HepG2 (cell line): ENCODE data around the gene KLRD1. TPM values are rescaled to one million over a fixed set of nuclear protein-coding genes. Genes with fewer than 3 reads are reported as not detected.
A peak's percentile ranks its signal among the peaks of the same experiment; 100 is the strongest.

Source experiments
- ATAC-seq: fragments of 200-7000 bp; cut with Tn5 transposase; 3 replicates; pipeline ENCODE4 v1.9.1; 2020; ENCODE audit warnings: mild to moderate bottlenecking, moderate library complexity
- Bru-seq: library from RNA; stranded (reverse); fragments of 400-500 nt; gene quantifications from one replicate; lab custom pipeline; 2021; lab: Mats Ljungman, UMichigan
- BruChase-seq, 2 experiments: library from RNA; stranded (reverse); fragments of 400-500 nt; gene quantifications; one replicate each; lab custom pipeline; 2021; lab: Mats Ljungman, UMichigan
- BruUV-seq: library from RNA; stranded (reverse); fragments of 400-500 nt; replicated peaks from 2 replicates; lab custom pipeline; 2021; lab: Mats Ljungman, UMichigan
- CTCF ChIA-PET: fragments of 300-600 bp; formaldehyde crosslinking; extraction: SDS; loops from one replicate; lab custom pipeline; 2021; ENCODE audit warnings: low total read pairs, inconsistent platforms, low intra/inter-chr PET ratio; lab: Yijun Ruan, JAX
- POLR2A ChIA-PET: fragments of 350-600 bp; sonication (Branson Sonifier 250); formaldehyde crosslinking; loops from one replicate; lab custom pipeline; 2020; ENCODE audit warnings: antibody characterized with exemption, inconsistent platforms; lab: Yijun Ruan, JAX
- DNase-seq: peaks from one replicate; pipeline ENCODE4 v3.0.0-alpha.2; 2015; ENCODE audit warnings: low spot score
- FAIRE-seq: peaks from 3 replicates; lab custom pipeline; 2011; peaks lifted over from hg19 to GRCh38; lab: Jason Lieb, UNC
- H2AFZ ChIP-seq: one replicate; pipeline ENCODE4 v1.6.1; 2011; ENCODE audit warnings: low read length, inconsistent platforms
- H3K27ac ChIP-seq: fragments of 300-600 bp; 3 replicates; pipeline ENCODE4 v1.8.0; 2011; ENCODE audit warnings: mixed run types, mild to moderate bottlenecking, mixed read lengths, low read length, inconsistent platforms; ENCODE audit not compliant: insufficient read depth; ENCODE audit errors: extremely low read length
- H3K27me3 ChIP-seq, 2 experiments: fragments of 200-600 bp in 1 of 2; 2 replicates in 1 of 2; 3 replicates in 1 of 2; pipeline versions ENCODE4 v1.6.0 to v1.8.0; 2011; ENCODE audit warnings: low read length in 2 of 2, mild to moderate bottlenecking in 2 of 2, moderate library complexity in 2 of 2, inconsistent platforms in 1 of 2; ENCODE audit not compliant: insufficient read depth in 2 of 2, control insufficient read depth in 1 of 2
- H3K36me3 ChIP-seq, 2 experiments: fragments of 200-600 bp in 1 of 2; replicated peaks in 1 of 2; 2 replicates in 1 of 2; 3 replicates in 1 of 2; pipeline versions ENCODE4 v1.5.1 to v1.8.0; 2011; ENCODE audit warnings: low read length in 2 of 2, inconsistent platforms in 1 of 2; ENCODE audit not compliant: insufficient read depth in 2 of 2, control insufficient read depth in 1 of 2
- H3K4me1 ChIP-seq: 2 replicates; pipeline ENCODE4 v1.5.1; 2012; ENCODE audit warnings: low read length, inconsistent platforms; ENCODE audit not compliant: insufficient read depth
- H3K4me2 ChIP-seq: 2 replicates; pipeline ENCODE4 v1.6.0; 2011; ENCODE audit warnings: low read depth, low read length, inconsistent platforms
- H3K4me3 ChIP-seq, 3 experiments: fragments of 200-600 bp in 1 of 3; sonication (generic), shearing (Covaris generic) in 1 of 3; replicated peaks in 1 of 3; 2 replicates each; pipeline ENCODE4 v1.5.1; 2011 to 2016; ENCODE audit warnings: low read length in 3 of 3, inconsistent platforms in 2 of 3, low read depth in 2 of 3, mild to moderate bottlenecking in 2 of 3, control low read depth in 1 of 3, mixed read lengths in 1 of 3; ENCODE audit not compliant: insufficient read depth in 1 of 3
- H3K79me2 ChIP-seq: one replicate; pipeline ENCODE4 v1.6.1; 2011; ENCODE audit warnings: low read length, inconsistent platforms; ENCODE audit not compliant: insufficient read depth
- H3K9ac ChIP-seq: 2 replicates; pipeline ENCODE4 v1.6.0; 2011; ENCODE audit warnings: mild to moderate bottlenecking, low read depth, low read length, inconsistent platforms; ENCODE audit not compliant: insufficient read depth
- H3K9me3 ChIP-seq: 2 replicates; pipeline ENCODE4 v1.5.1; 2012; ENCODE audit warnings: mild to moderate bottlenecking, low read length
- H4K20me1 ChIP-seq: 2 replicates; pipeline ENCODE4 v1.6.0; 2011; ENCODE audit warnings: inconsistent platforms, mild to moderate bottlenecking, low read length, moderate library complexity; ENCODE audit not compliant: insufficient read depth
- AGO1 ChIP-seq: fragments of 200-400 bp; formaldehyde crosslinking; IDR thresholded peaks from 2 replicates; pipeline ENCODE4 v1.6.1; 2017; ENCODE audit warnings: mild to moderate bottlenecking, low read depth, low read length, moderate library complexity; ENCODE audit not compliant: poor library complexity, severe bottlenecking
- ATF6 ChIP-seq: sonication (generic); formaldehyde crosslinking; conservative IDR thresholded peaks from 2 replicates; pipeline ENCODE4 v1.4.0; 2020; ENCODE audit warnings: missing genetic modification reagents
- PHF21A ChIP-seq: sonication (generic); formaldehyde crosslinking; IDR thresholded peaks from 2 replicates; pipeline ENCODE4 v1.5.0; 2020; ENCODE audit warnings: mild to moderate bottlenecking, missing genetic modification reagents
- SRSF4 ChIP-seq: fragments of 200-400 bp; formaldehyde crosslinking; IDR thresholded peaks from one replicate; pipeline ENCODE4 v1.6.1; 2018; ENCODE audit warnings: mild to moderate bottlenecking, low read depth, low read length, moderate library complexity; ENCODE audit not compliant: poor library complexity, severe bottlenecking
- U2AF1 ChIP-seq: fragments of 200-400 bp; formaldehyde crosslinking; optimal IDR thresholded peaks from 2 replicates; pipeline ENCODE3; 2017; ENCODE audit warnings: mild to moderate bottlenecking, low read depth, low read length
- ZNF737 ChIP-seq: sonication (generic); formaldehyde crosslinking; IDR thresholded peaks from 2 replicates; pipeline ENCODE4 v1.5.0; 2020; ENCODE audit warnings: missing genetic modification reagents, mild to moderate bottlenecking, borderline replicate concordance
- ZNF784 ChIP-seq: sonication (generic); formaldehyde crosslinking; IDR thresholded peaks from 2 replicates; pipeline ENCODE4 v1.5.1; 2020; ENCODE audit warnings: missing genetic modification reagents, mild to moderate bottlenecking, borderline replicate concordance
- ZNF790 ChIP-seq: sonication (generic); formaldehyde crosslinking; IDR thresholded peaks from 2 replicates; pipeline ENCODE4 v1.8.0; 2022; ENCODE audit warnings: missing genetic modification reagents, mild to moderate bottlenecking, borderline replicate concordance
- WGBS: methylation state at CpG from one replicate; pipeline ENCODE4 v1.1.6; 2017; ENCODE audit warnings: low lambda C conversion rate; 5-methylcytosine and 5-hydroxymethylcytosine counted together
- in situ Hi-C: cut with HindIII; loops from 2 replicates; pipeline ENCODE4 v1.10.0; 2017; ENCODE audit warnings: low pct_unique_long_range_greater_than_20kb; ENCODE audit not compliant: extremely low pct_ligation_motif_present
- intact Hi-C: fragments of 100-400 bp; cut with micrococcal nuclease; formaldehyde crosslinking; loops from one replicate; pipeline ENCODE4 v1.10.0; 2022; ENCODE audit not compliant: unreplicated experiment
- long read RNA-seq, 2 experiments: library from RNA in 1 of 2; library from polyadenylated mRNA in 1 of 2; stranded (forward) in 1 of 2; unstranded in 1 of 2; transcript quantifications; one replicate each; pipeline ENCODE4 v2.0.0, GENCODE V29; 2019 to 2022
- polyA minus RNA-seq, 3 experiments: library from RNA; depleted of rRNA, polyadenylated mRNA; stranded (reverse); fragments of >200 nt; gene quantifications; 2 replicates each; pipeline ENCODE4 v1.2.3, GENCODE V29; 2011; ENCODE audit warnings: low replicate concordance in 1 of 3
- polyA plus RNA-seq, 8 experiments: library from polyadenylated mRNA; depleted of rRNA in 3 of 8; stranded (reverse) in 7 of 8; unstranded in 1 of 8; fragments of >200 nt; fragmentation: Illumina TruSeq in 4 of 8; extraction: Trizol in 4 of 8; gene quantifications; 2 replicates each; pipeline versions ENCODE4 v1.2.1 to v1.2.3, GENCODE V29; 2011 to 2016; ENCODE audit warnings: low read depth in 4 of 8, missing spikeins in 1 of 8, mixed read lengths in 1 of 8; ENCODE audit not compliant: insufficient read depth in 1 of 8
- total RNA-seq, 5 experiments: library from RNA; depleted of rRNA; stranded (reverse); fragments of >200 nt; fragmentation: Illumina TruSeq; extraction: Trizol; gene quantifications; 2 replicates each; pipeline ENCODE4 v1.2.3, GENCODE V29; 2016; ENCODE audit warnings: low read depth in 1 of 5
- TF ChIP-seq, protein P1 (sequence below): sonication (generic); formaldehyde crosslinking; IDR thresholded peaks from 2 replicates; pipeline ENCODE4 v1.8.0; 2022; ENCODE audit warnings: mild to moderate bottlenecking, missing genetic modification reagents, moderate library complexity

The KLRD1 gene
- total RNA-seq (2016; rRNA removed; fragmentation: Illumina TruSeq; extraction: Trizol) (not detected in 2 replicates), polyA plus RNA-seq (2011; rRNA removed) (0.01 TPM in 2 replicates), polyA minus RNA-seq (2011; rRNA and poly(A)+ RNA removed; ENCODE audit: low replicate concordance) (0.02 TPM in 1 of 2 replicates, not detected in the other), Bru-seq, nascent RNA (not detected), BruChase-seq, experiment 1, labeled RNA remaining after a 6-hour chase (percentile 14 among the genes with signal in this experiment), BruChase-seq, experiment 2, labeled RNA remaining after a 2-hour chase (percentile 12 among the genes with signal in this experiment)
- not detected in 2 replicates for total RNA-seq (2016; cell fraction: cytosol; rRNA removed; fragmentation: Illumina TruSeq; extraction: Trizol; ENCODE audit: low read depth)
- total RNA-seq (2016; cell fraction: insoluble cytoplasmic fraction; rRNA removed; fragmentation: Illumina TruSeq; extraction: Trizol), result not detected in 2 replicates
- total RNA-seq (2016; cell fraction: membrane; rRNA removed; fragmentation: Illumina TruSeq; extraction: Trizol), result not detected in 2 replicates
- not detected in 2 replicates for total RNA-seq (2016; cell fraction: nucleus; rRNA removed; fragmentation: Illumina TruSeq; extraction: Trizol)
- 0.01 TPM in 1 of 2 replicates, not detected in the other for polyA plus RNA-seq (2011; cell fraction: cytosol; rRNA removed)
- polyA plus RNA-seq (2011; cell fraction: nucleus; rRNA removed), result 0.02 TPM in 1 of 2 replicates, not detected in the other
- polyA plus RNA-seq (2012), result 0.08 TPM in 1 of 2 replicates, not detected in the other
- not detected in 2 replicates for polyA plus RNA-seq (2016; cell fraction: cytosol; fragmentation: Illumina TruSeq; extraction: Trizol; ENCODE audit: low read depth)
- not detected in 2 replicates for polyA plus RNA-seq (2016; cell fraction: insoluble cytoplasmic fraction; fragmentation: Illumina TruSeq; extraction: Trizol; ENCODE audit: low read depth)
- not detected in 2 replicates for polyA plus RNA-seq (2016; cell fraction: membrane; fragmentation: Illumina TruSeq; extraction: Trizol; ENCODE audit: low read depth)
- not detected in 2 replicates for polyA plus RNA-seq (2016; cell fraction: nucleus; fragmentation: Illumina TruSeq; extraction: Trizol; ENCODE audit: insufficient read depth, low read depth)
- polyA minus RNA-seq (2011; cell fraction: cytosol; rRNA and poly(A)+ RNA removed), result not detected in 2 replicates
- polyA minus RNA-seq (2011; cell fraction: nucleus; rRNA and poly(A)+ RNA removed), result 0.26 and 0.37 TPM in 2 replicates
- long read RNA-seq, experiment 1, result 0 reads
- long read RNA-seq, experiment 2, result 0 reads

GRCh38 chr12:10307630-10308029 is at the start of gene KLRD1:
KLRD1 (plus strand) TSS chr12:10307870; CDS start chr12:10308078, 208 bp downstream.
- no TSS peak for BruUV-seq
- WGBS, result 17% methylated on average over 1 of the region's 1 CpG
- H3K27ac ChIP-seq, result no peak within 1 kb of the TSS
- intact Hi-C loops (no loop called here), in situ Hi-C loops (no loop called here)
- no peaks in the 10 kb centered on the region for H3K9me3 ChIP-seq
- TF ChIP-seq ZNF790 (CRISPR knock-in tag) (no peak), AGO1 (no peak)
- no peaks in the 10 kb centered on the region for H3K4me1 ChIP-seq
- H3K4me3 ChIP-seq, result no peak within 1 kb of the TSS
- ATAC-seq (no peak), FAIRE-seq (no peak), DNase-seq (no peak)
- ChIA-PET POLR2A (no interaction called here), CTCF (no interaction called here)
- no peak within 1 kb of the TSS for H3K9ac ChIP-seq
- H4K20me1 ChIP-seq, result no peaks in the 10 kb centered on the region
- no peaks in the 10 kb centered on the region for H3K36me3 ChIP-seq
- H3K27me3 ChIP-seq, result no peaks in the 10 kb centered on the region
- no peak within 1 kb of the TSS for H3K4me2 ChIP-seq
- no peaks in the 10 kb centered on the region for H3K79me2 ChIP-seq
- no peak within 1 kb of the TSS for H2AFZ ChIP-seq

DNA sequence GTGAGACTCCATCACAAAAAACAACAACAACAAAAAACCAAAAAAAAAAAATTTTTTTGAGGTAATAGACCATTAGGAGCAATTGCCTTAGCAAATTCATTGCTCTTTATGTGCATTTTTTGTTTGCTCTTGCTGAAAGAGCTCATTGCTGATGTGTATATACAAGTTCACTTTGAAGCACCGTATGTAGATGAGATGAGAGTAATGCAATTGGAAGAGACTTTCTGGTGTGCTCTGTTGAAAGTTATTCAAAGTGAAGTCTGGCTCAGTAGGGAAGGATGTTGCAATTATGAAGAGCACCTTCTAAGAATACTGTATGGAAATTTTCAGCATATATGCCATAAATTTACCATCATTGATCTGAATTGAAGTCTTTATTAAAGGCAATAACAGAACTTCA is 46.7 kb upstream of the KLRD1 start:
- 6% methylated on average over 1 of the region's 1 CpG for WGBS
- no TSS peak for BruUV-seq
- H3K27me3 ChIP-seq, result no peaks in the 10 kb centered on the region
- TF ChIP-seq ZNF737 (CRISPR knock-in tag) (no peak), U2AF1 (no peak), ATF6 (no peak), ZNF784 (CRISPR knock-in tag) (no peak), SRSF4 (no peak), PHF21A (CRISPR knock-in tag) (no peak)
- TF ChIP-seq, protein P1, sequence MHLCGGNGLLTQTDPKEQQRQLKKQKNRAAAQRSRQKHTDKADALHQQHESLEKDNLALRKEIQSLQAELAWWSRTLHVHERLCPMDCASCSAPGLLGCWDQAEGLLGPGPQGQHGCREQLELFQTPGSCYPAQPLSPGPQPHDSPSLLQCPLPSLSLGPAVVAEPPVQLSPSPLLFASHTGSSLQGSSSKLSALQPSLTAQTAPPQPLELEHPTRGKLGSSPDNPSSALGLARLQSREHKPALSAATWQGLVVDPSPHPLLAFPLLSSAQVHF (CRISPR knock-in tag), result no peak

More for the DNA sequence above, 46.7 kb upstream of the KLRD1 start:
- no peaks in the 10 kb centered on the region for H3K4me1 ChIP-seq
- ATAC-seq, result no peak
- in situ Hi-C loops, result no loop called here
- H3K36me3 ChIP-seq, result no peaks in the 10 kb centered on the region
- H3K27ac ChIP-seq, result no peak overlapping the region
- CTCF ChIA-PET, result no interaction called here
- no peaks in the 10 kb centered on the region for H3K9me3 ChIP-seq
- FAIRE-seq, result no peak
- intact Hi-C loops, result no loop called here
- DNase-seq, result no peak
- H3K79me2 ChIP-seq, result no peaks in the 10 kb centered on the region
- H2AFZ ChIP-seq, result no peak overlapping the region
- POLR2A ChIA-PET, result no interaction called here
- H3K4me3 ChIP-seq, result no peak overlapping the region
- no peak overlapping the region for H3K9ac ChIP-seq
- no peak overlapping the region for H3K4me2 ChIP-seq
- no peaks in the 10 kb centered on the region for H4K20me1 ChIP-seq
